GM19238 (cell line): Measurements from ENCODE around the gene TBL1X.
"Not testable (repeated sequence)": the region's sequence is repeated elsewhere in the genome, so short reads cannot be mapped to it uniquely, and the experiment has no call there.

Experiments
- DNase-seq: peaks from one replicate; pipeline ENCODE4 v3.0.0; 2011; ENCODE audit warnings: low spot score; ENCODE audit not compliant: insufficient read length

TBL1X gene

DNA sequence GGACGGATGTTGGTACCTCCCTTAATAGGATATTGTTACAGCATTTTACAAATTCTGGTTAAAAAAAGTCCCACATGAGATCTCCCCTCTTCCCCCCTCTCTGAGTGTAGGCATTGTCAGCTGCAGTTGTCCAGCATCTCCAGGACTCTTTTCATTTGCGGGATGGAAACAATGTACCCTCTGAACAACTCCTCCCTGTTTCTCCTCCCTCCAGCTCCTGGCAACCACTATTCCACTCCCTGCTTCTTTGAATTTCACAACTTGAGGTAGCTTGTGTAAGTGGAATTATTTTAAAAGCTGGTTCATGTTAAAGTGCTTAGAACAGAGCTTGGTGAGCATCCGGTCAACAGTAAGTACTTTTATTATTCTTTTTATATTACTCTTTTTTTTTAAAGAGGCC is 69.8 kb downstream of the TBL1X start:
- DNase-seq: no peak

DNA sequence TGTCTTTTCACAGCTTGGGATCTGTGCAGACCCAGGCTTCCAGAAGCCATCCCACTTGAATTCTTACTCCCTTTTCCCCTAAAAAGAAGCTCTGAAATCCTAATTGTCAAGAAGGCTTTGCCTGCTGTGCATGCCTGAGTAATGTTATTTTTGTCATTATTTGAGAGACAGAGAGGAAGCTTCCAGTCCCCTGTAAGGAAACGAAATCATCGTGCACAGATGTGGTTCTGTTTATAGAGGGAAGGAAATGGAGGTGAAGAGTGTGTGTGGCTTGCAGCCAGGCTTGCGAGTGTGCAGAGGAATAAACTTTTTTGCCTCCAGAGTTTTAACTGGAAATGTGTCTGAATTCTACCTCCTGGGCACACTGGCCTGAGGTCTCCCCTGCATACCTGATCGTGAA is 70.2 kb downstream of the TBL1X start:
- DNase-seq: no peak

DNA sequence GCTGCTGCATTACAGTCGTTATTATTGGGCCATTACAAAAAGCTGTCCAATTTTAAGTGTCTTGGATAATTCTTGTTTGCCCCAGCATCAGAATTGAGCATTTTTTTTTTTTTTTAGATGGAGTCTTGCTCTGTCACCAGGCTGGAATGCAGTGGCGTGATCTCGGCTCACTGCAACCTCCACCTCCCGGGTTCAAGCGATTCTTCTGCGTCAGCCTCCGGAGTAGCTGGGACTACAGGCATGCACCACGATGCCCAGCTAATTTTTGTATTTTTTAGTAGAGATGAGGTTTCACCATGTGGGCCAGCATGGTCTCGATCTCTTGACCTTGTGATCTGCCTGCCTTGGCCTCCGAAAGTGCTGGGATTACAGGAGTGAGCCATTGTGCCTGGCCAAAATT is 71.3 kb downstream of the TBL1X start:
- not testable (repeated sequence) for DNase-seq

DNA sequence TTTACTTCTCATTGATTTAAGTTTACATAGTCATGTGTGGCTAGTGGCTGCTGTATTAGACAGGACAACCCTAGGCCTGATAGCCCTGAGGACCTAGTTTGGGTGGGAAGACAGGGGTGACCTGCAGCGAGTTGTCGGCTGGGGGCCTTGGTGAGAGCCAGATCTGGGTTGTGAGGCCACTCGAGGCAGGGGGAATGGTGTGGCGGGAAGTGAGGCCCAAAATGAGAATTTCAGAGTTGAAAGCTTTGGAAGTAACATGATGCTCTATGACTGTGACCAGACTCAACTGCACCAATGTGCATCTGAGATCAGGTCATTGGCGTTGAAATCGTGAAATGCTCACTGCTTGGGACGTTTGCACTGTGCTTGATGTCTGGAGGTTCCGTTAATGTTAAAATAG is 72.9 kb downstream of the TBL1X start:
- DNase-seq: no peak

DNA sequence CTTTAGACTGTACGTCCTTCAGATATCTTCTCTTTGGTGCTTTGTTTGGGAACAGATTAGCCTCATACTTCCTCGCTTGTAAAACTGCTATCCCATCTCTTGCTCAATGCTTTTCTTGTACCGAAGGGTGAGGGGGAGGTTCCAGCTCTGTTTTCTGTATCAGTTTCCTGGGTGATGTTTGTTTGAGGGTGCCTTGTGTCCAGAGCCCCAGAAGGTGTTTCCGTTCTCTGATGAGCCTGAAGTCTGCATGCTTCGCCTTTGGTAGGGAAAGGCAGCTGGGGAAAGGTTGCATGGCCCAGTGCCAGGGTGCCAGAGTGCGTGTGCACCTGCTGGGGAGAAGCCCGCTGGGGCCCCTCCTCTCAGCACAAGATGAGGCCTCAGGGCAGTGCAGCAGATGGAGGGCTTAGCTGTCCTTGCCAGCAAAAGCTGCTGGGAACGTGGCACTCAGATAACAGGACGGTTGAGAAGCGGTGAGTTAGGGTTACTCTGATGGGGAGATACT is 73.7 kb downstream of the TBL1X start:
- no peak for DNase-seq

DNA sequence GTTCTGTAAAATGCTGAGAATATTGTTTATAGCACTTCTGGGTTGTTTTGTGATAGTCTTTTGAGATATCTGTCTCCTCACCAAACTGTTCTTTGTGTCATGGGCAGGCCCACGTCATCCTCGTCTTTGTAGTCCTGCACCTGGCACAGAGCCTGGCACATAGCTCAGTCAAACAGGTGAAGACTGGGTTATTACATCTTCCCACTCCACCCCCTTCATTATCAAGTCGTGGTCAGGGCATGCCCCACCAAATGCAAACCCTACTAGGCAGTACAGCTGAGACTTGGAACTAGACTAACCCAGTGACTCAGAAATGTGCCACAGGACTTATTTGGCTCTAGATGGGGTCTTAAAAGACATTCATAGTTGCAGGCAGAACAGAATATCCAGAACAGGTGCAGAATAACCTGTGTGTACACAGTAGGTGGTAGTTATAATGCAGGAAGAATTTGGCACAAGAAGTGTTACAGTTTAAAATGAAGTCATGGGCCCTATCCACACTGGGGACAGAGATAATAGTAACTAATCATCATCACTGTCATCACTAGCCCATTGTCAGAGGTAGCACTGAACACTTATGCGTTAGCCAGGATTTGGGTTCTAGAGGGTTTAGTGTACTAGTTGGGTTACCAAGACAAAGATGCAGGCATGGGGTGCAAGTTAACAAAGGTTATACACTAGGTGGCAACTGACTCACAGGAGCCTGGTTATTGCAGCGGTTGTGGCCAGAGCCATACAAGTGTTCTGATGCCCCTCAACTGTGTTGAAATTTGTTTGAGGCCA is 74.9 kb downstream of the TBL1X start:
- DNase-seq: no peak

DNA sequence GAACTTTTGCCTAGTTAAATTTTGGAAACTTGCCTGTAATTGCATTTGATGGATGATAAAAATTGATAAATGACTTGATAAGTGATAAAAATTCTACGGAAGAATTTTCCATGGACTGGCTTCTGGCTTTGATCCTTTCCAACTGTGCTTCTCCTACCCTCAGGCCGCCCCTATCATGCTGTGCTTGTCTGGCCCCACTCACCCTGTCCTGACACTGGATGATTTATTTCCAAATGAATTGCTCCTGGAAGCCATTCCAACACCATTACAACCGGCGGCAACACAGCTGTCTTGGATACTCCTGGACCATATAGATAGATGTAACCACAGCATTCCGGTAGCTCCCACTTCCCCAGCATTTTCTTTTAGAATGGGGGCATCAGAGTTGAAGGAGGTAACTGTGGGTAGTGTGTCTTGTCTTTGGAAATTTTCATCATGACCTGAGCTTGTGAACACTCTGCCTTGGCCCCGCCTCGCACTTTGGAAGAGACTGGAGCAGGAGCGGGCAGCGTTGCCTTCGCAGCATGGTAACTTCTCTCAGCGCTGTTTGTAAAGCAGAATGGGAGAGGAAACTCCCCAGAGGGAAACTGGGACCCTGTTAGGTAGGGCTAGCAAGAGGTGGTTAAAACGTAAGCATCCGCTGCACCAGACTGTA is 77.4 kb downstream of the TBL1X start:
- no peak for DNase-seq

DNA sequence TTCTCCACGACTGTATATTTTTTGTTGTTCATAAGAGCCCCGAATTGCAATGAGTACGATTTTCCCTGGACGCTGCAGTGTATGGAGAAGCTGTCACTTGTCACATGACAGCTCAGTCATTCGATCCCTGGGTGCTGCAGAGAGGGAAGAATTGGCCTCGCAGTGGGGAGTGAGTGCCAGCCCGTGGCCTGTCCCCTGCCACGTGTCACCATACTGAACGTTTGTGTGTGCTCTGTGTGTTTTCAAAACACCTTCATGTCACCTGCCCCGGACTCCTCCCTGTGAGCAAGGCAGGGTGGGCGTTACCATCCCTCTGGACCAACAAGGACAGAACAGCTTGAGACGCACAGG is 77.9 kb downstream of the TBL1X start:
- DNase-seq: no peak

DNA sequence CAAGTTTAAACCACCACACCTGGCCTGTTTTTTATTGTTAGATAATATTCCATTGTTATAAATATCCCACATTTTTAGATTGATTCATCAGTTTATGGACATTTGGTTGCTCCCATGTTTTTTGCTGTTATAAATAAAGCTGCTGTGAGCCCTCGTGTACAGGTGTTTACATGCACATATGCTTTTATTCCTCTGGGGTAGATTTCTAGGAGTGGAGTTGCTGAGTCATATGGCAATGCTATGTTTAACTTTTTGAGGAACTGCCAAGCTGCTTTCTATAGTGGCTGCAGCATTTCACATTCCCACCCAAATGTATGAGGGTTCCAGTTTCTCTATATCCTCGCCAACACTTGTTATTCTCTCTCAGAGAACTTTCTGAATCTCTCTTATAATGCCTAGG is 90.5 kb downstream of the TBL1X start:
- DNase-seq: no peak

DNA sequence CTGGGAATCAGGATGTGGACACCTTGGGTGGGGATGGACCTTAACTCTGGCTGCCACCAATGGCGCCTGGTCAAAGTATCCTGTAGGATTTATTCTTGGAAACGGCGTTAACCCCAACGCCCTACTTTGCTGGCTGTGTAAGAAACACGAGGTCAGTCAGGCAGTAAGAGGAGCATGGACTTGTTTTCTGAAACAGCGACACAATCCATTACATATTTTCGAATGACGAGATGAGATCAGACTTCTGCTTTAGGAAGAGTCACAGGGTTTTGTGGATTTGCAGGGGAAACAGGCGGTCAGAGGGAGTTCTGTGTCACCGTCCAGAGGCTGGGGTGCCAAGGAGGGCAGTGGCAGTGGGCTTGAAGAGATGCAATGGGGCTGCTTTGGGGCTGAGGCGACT is 92.2 kb downstream of the TBL1X start:
- no peak for DNase-seq

DNA sequence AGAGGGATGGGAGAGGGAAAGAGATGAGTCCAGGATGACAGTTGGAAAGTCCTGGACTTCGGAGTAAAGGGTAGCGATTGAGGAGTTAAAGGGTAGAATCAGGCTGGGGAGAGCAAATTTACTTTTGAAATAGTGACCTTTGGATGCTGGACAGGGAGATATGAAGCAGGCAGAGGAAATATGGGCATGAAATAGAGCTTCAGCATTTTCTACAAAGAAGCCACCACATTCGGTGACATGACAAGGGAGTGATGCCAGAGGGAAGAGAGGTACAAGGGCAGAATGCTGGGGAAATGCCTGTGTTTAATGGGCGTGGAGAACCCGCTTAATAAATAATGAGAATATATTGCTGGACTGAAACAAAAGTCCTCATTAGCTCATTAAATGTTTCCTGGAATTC is 92.7 kb downstream of the TBL1X start:
- no peak for DNase-seq

DNA sequence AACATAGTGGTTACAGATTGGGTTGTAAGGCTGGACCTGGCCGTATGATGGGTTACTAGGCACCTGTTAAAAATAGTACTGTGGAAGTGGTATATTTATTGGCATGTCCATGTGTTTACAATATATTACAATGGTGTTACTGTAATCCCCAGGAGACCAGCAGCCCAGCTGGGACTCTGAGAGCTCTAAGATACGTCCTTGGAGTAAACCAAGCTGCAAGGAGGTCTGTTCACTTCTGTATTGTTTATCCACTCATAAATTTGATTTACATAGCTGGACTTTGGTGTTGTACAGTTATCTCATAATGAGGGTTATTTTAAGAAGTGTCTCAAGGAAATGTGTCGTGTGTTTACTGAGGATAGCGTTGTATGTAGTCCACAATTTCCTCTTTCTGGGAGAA is 93.8 kb downstream of the TBL1X start:
- no peak for DNase-seq

DNA sequence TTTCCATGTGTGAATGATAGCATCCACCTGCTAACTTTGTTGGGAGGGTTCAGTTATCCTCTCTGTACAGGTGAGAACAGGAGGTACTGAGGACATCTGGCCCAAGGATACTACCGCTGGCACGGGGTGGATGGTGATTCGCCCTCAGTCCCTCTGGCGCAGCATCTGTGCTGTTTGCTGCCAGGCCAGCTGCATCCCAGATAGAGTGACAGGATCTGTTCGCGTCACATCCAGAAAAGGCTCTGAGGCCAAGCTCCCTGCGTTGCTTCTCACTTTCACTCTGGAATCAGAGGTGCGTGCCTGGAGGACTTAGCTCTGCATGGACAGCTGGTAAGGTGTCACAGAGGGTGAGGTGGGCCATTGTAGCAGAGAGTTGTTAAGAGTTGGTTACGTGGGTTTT is 95.4 kb downstream of the TBL1X start:
- no peak for DNase-seq

DNA sequence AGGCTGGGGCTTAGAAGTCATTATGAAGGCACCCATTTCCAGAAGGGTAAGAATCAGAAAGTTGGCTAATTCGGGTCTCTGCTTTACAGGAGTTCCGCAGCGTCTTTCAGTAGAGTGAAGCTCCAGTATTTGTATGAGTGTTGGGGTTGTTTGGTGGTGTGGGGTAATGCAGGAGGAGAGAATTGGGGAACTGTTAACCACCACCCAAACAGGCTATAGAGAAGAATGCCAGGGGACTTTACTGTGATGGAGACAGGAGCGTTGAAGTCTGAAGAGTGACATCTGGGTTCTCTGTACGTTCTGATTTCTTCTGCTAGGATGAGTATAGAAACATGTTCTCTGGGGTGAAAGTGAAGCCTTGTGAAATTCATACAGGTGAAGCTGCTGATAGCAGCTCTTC is 96.3 kb downstream of the TBL1X start:
- DNase-seq: no peak

DNA sequence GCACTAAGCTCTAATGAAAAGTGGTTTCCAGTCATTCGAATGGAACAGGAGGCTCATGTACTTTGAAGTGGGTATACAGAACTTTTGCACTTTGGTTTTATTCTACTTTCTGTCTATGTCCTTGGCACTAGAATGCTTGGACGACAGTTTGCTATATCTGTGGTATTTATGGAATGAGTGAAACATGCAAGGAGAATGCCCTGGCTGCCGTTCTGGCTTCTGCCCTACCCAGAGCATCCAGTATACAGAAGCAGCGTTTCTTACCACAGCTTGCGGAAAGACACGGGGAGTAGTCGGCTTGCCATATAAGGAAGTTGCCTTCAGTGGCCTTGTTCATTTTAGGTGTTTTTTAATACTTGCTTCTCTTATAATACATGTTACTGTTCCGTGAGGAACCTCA is 98.0 kb downstream of the TBL1X start:
- DNase-seq: no peak

DNA sequence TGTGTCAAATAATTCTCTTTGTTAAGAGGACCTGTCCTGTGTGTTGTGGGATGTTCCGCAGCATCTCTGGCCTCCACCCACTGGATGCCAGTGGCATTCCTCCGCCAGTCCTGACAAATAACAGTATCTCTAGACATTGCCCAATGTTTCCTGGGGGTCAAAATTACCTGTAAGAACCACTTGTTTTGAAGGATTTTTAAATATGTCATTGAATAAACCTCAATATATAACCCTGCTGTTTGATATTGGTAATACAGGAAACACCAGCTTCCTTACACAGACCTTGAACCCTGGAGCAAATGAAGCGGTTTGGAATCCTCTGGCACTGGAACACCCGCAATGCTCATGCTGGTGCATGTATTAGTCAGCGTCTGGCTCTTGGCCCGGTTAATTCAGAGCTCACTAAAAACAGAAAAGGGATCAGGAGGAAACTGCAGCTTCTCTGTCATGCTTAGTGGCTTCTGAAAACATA is 101.3 kb downstream of the TBL1X start:
- no peak for DNase-seq

DNA sequence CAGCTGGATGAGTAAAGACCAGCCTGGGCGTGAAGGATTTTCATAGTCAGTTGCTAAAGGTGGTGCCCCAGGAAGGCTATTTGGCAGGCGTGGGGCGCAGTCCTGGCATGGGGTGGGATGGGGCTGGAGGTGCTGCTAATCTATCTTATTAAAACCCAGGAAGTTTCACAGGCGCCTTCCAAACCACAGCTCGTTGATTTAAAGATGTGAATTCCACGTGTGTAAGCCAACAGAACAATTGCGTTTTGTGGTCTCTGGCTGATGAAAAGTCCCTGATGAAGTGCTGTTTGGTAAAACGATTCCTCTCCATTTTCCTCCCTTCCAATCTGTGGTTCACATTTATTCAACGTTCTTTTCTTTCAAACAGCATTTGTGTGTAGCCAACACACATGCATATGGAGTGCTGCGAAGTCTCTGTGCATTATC is 105.0 kb downstream of the TBL1X start:
- no peak for DNase-seq

DNA sequence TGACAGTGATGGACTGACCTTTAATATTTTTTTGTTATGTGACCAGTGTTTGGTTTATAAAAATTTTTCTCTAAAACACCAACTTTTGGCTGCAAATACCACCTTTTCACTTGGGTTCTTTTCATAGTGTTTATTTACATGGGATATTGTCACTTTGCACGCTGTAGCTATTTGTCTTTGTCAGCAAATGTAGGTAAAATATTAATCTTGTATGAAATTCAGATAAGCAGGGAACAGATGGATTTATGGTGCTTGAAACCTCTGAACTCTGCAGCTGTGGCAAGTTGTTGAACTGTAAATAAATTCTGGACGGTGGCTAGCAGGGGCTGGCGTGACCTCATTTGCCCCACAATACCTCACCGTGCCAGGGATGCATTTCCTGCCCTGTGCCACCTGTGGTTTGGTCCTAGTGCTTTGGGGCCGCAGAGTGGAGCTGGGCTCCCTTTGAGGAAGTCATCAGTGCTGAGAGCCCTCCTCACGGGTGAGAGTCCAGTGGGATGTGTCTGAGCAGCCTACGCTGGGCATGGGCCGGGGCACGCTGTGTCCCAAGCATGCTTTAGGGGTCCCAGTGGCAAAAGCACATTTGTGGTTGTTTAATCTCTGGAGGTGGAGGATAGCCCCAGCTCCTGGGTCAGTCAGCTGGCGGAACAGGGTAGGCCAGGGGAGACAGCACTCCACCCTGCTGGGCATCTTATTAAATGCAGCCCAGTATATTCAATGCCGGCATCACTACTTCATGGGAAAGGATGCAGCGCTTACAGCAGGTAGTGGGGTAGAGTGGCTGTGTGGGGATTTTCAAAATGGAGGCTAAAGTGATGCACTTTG is 108.6 kb downstream of the TBL1X start:
- DNase-seq: no peak

DNA sequence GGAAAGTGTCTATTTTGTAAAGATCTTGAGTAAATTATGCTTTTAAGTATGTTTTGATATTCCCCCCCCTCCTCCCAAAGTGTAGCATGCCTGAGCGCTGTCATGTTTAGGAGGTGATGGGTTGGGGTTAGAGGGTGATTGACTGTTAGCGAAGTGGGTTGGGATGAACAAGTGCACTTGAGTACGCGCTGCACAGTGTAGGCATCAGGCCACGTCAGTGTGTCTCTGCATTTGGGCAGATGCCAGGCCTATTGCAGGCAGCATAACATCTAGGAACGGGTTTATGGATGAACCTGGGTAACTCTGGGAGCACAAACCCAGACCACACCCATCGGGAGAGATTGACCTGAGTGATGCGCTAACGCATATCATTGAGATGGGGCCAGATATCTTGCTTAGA is 111.2 kb downstream of the TBL1X start:
- no peak for DNase-seq

DNA sequence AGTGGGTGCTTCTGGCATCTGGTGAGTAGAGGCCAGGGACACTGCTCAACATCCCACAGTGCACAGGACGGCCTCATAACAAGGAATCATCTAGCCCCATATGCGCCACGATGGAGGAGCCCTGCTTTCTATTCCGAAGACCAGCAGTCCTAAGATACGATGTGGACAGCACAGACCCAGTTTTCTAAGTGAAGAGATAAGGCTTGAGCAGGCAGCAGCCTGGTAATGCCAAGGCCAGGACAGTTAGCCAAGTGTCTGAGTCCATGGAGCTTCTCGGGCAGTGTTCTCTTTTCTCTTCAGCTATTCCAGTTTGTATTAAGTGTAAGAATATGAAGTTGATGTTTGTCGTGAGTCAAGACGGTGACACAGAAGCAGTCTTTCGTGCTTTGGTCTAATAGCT is 112.7 kb downstream of the TBL1X start:
- DNase-seq: no peak

DNA sequence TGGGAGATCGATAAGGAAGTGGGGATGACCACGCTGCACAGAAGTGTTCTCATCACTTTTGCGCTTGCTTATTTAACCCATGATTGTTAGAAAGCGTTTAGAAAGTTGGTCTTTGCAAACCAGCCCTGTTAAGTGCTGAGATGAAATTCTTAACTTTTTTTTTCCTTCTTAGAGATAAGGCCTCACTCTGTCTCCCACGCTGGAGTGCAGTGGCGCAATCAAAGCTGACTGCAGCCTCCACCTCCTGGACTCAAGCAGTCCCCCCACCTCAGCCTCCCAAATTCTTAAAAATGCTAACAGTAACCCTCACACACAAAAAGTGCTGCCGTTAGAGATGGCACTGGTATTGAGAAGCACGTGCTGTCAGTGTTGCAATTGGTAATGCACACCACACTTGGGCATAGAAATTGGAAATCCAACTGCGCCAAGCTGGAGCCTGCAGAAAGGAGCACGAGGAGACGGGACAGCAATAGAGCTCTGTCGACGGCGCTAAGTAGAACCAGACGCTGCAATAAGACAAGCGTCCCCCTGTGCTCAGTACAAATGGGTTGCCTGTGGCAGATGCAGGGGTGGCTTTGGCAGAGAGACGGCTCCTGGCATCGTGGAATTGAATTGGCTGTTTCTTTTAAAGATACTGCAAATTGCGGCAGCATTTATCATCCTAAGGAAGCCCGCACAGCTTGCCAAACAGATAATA is 113.4 kb downstream of the TBL1X start:
- no peak for DNase-seq
